Gastroesophageal sphincter (tissue), 3 donors: Measurements from ENCODE around the gene CHCHD5.

Experiments used
- POLR2A ChIP-seq, 2 donors: fragments of 450-650 bp; IDR thresholded peaks; one replicate each; pipeline ENCODE4 v1.6.1; 2017; ENCODE audit warnings: antibody characterized with exemption in 2 of 2, mild to moderate bottlenecking in 2 of 2, moderate library complexity in 1 of 2
- TF ChIP-seq, protein P1 (sequence below), 4 experiments: fragments of 200-600 bp in 2 of 4; fragments of 450-650 bp in 2 of 4; sonication (generic) in 1 of 4; IDR thresholded peaks; one replicate each; pipeline ENCODE4 v1.5.1; 2017 to 2019; ENCODE audit warnings: antibody characterized with exemption in 4 of 4, mild to moderate bottlenecking in 2 of 4, moderate library complexity in 2 of 4

DNA sequence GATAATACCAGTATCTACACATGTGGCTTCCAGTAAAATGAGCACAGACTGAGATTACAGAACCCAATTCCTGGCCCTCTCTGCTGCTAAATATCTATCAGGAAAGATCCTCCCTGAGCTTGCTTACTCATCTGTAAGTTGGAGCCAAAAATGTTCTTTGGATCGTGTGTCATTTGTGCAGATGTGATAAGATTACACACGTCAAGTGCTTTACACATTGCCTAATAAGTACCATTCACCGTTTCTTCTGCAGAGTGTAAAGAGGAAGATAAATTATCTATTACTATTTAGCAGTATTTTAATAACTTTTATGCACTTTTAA, 38.1 kb downstream of the CHCHD5 start:
- TF ChIP-seq, protein P1, sequence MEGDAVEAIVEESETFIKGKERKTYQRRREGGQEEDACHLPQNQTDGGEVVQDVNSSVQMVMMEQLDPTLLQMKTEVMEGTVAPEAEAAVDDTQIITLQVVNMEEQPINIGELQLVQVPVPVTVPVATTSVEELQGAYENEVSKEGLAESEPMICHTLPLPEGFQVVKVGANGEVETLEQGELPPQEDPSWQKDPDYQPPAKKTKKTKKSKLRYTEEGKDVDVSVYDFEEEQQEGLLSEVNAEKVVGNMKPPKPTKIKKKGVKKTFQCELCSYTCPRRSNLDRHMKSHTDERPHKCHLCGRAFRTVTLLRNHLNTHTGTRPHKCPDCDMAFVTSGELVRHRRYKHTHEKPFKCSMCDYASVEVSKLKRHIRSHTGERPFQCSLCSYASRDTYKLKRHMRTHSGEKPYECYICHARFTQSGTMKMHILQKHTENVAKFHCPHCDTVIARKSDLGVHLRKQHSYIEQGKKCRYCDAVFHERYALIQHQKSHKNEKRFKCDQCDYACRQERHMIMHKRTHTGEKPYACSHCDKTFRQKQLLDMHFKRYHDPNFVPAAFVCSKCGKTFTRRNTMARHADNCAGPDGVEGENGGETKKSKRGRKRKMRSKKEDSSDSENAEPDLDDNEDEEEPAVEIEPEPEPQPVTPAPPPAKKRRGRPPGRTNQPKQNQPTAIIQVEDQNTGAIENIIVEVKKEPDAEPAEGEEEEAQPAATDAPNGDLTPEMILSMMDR (IDR thresholded peaks at IDR 0.05), result no peak
- no peak for TF ChIP-seq POLR2A (IDR thresholded peaks at IDR 0.05)
